B cell (primary cell): ENCODE data around the gene SNAP29. TPM values are rescaled to one million over a fixed set of nuclear protein-coding genes. Genes with fewer than 3 reads are reported as not detected.
"Not testable (repeated sequence)": the region's sequence is repeated elsewhere in the genome, so short reads cannot be mapped to it uniquely, and the experiment has no call there.

ENCODE experiments used
- ATAC-seq: fragments of 200-7000 bp; cut with Tn5 transposase; one replicate; pipeline ENCODE4 v1.10.0; 2021; ENCODE audit warnings: low read depth, mild to moderate bottlenecking, moderate number of reproducible peaks, moderate library complexity
- CTCF ChIA-PET: fragments of 350-600 bp; sonication (Branson Sonifier 250); formaldehyde crosslinking; loops from one replicate; lab custom pipeline; 2021; ENCODE audit warnings: antibody characterized with exemption, inconsistent platforms; lab: Charles Lee
- POLR2A ChIA-PET: fragments of 350-600 bp; sonication (Branson Sonifier 250); formaldehyde crosslinking; loops from one replicate; lab custom pipeline; 2021; ENCODE audit warnings: antibody characterized with exemption; lab: Charles Lee
- DNase-seq: peaks from one replicate; pipeline ENCODE4 v3.0.0; 2013
- H2AFZ ChIP-seq: 2 replicates; pipeline ENCODE4 v1.6.1; 2012; ENCODE audit warnings: mild to moderate bottlenecking, low read depth, low read length; ENCODE audit not compliant: insufficient read depth, poor library complexity, severe bottlenecking
- H3K27ac ChIP-seq, 2 donors: 1 replicate in 1 of 2; 2 replicates in 1 of 2; pipeline ENCODE4 v1.5.1; 2012 to 2013; ENCODE audit warnings: low read length in 2 of 2, mild to moderate bottlenecking in 2 of 2, moderate library complexity in 1 of 2
- H3K27me3 ChIP-seq, 4 experiments: fragments of 200-600 bp in 1 of 4; sonication (generic) in 1 of 4; replicated peaks in 1 of 4; 1 replicate in 2 of 4; 2 replicates in 2 of 4; pipeline versions ENCODE4 v1.6.1 to v1.7.0; 2013 to 2016; ENCODE audit warnings: low read length in 3 of 4, mild to moderate bottlenecking in 2 of 4, mixed read lengths in 1 of 4, moderate library complexity in 1 of 4; ENCODE audit not compliant: insufficient read depth in 4 of 4, control insufficient read depth in 3 of 4; ENCODE audit errors: control extremely low read depth in 1 of 4
- H3K36me3 ChIP-seq, 2 experiments: replicated peaks in 1 of 2; 1 replicate in 1 of 2; 2 replicates in 1 of 2; pipeline versions ENCODE4 v1.6.1 to v1.7.1; 2013; ENCODE audit warnings: low read length in 1 of 2; ENCODE audit not compliant: insufficient read depth in 2 of 2, control insufficient read depth in 1 of 2; ENCODE audit errors: control extremely low read depth in 1 of 2, extremely low read depth in 1 of 2
- H3K4me1 ChIP-seq, 2 donors: fragments of 200-600 bp in 1 of 2; sonication (generic) in 1 of 2; 1 replicate in 1 of 2; 2 replicates in 1 of 2; pipeline versions ENCODE4 v1.5.1 to v1.6.1; 2013 to 2017; ENCODE audit warnings: low read length in 2 of 2; ENCODE audit not compliant: control insufficient read depth in 2 of 2, insufficient read depth in 2 of 2
- H3K4me2 ChIP-seq: replicated peaks from 2 replicates; pipeline ENCODE3; 2012; ENCODE audit warnings: mild to moderate bottlenecking, low read depth, low read length; ENCODE audit not compliant: poor library complexity, severe bottlenecking
- H3K4me3 ChIP-seq, 5 experiments: fragments of 200-600 bp in 1 of 5; sonication (generic) in 1 of 5; 1 replicate in 3 of 5; 2 replicates in 2 of 5; pipeline versions ENCODE4 v1.5.1 to v1.7.0; 2011 to 2016; ENCODE audit warnings: low read length in 4 of 5, mild to moderate bottlenecking in 4 of 5, low read depth in 2 of 5, control low read depth in 1 of 5, moderate library complexity in 1 of 5; ENCODE audit not compliant: insufficient read depth in 1 of 5; ENCODE audit errors: control extremely low read depth in 1 of 5, extremely low read depth in 1 of 5
- H3K79me2 ChIP-seq: fragments of 200-600 bp; sonication (generic); one replicate; pipeline ENCODE4 v1.6.0; 2016; ENCODE audit warnings: low read length; ENCODE audit not compliant: control insufficient read depth, insufficient read depth
- H3K9ac ChIP-seq: fragments of 200-600 bp; sonication (generic); 2 replicates; pipeline ENCODE4 v1.6.1; 2017; ENCODE audit warnings: mild to moderate bottlenecking, low read length, moderate library complexity
- H3K9me3 ChIP-seq, 3 donors: one replicate each; pipeline versions ENCODE4 v1.6.1 to v1.7.1; 2013; ENCODE audit warnings: low read length in 2 of 3; ENCODE audit not compliant: control insufficient read depth in 2 of 3, insufficient read depth in 1 of 3; ENCODE audit errors: control extremely low read depth in 1 of 3
- H4K20me1 ChIP-seq: 2 replicates; pipeline ENCODE4 v1.6.0; 2012; ENCODE audit warnings: mild to moderate bottlenecking, low read length; ENCODE audit not compliant: insufficient read depth, control insufficient read depth, poor library complexity, severe bottlenecking
- H3K27ac Mint-ChIP-seq: one replicate; pipeline ENCODE4 v1.8.0; 2021; ENCODE audit warnings: mixed read lengths
- H3K27me3 Mint-ChIP-seq: one replicate; pipeline ENCODE4 v1.8.0; 2021; ENCODE audit warnings: mixed read lengths
- H3K4me1 Mint-ChIP-seq: one replicate; pipeline ENCODE4 v1.8.0; 2021; ENCODE audit warnings: mixed read lengths
- H3K4me3 Mint-ChIP-seq: one replicate; pipeline ENCODE4 v1.8.0; 2021; ENCODE audit warnings: mixed read lengths
- H3K9me3 Mint-ChIP-seq: one replicate; pipeline ENCODE4 v1.8.0; 2022; ENCODE audit warnings: mixed read lengths; ENCODE audit not compliant: insufficient read depth
- CTCF ChIP-seq: fragments of 200-600 bp; IDR thresholded peaks from one replicate; pipeline ENCODE4 v1.8.0; 2022; ENCODE audit warnings: antibody characterized with exemption, mild to moderate bottlenecking
- EZH2 ChIP-seq: IDR thresholded peaks from 2 replicates; pipeline ENCODE4 v1.6.1; 2012; ENCODE audit warnings: borderline replicate concordance, low read depth, mild to moderate bottlenecking, moderate library complexity, low read length; ENCODE audit not compliant: insufficient read depth, poor library complexity, severe bottlenecking
- WGBS: methylation state at CpG from one replicate; pipeline ENCODE4 v1.1.5; 2013; ENCODE audit warnings: missing lambda C conversion rate; ENCODE audit not compliant: insufficient coverage; 5-methylcytosine and 5-hydroxymethylcytosine counted together
- intact Hi-C: fragments of 100-400 bp; cut with micrococcal nuclease; formaldehyde crosslinking; loops from one replicate; pipeline ENCODE4 v1.10.0; 2022
- polyA plus RNA-seq: library from polyadenylated mRNA; depleted of rRNA; stranded (reverse); fragments of >200 nt; gene quantifications from 2 replicates; pipeline ENCODE4 v1.2.3, GENCODE V29; 2012
- total RNA-seq, 2 donors: library from RNA; stranded (reverse); fragments of 120-200 nt in 1 of 2; gene quantifications; 1 replicate in 1 of 2; 2 replicates in 1 of 2; pipeline versions ENCODE4 v1.2.3 to v1.2.4, GENCODE V29; 2013 to 2022

SNAP29 gene
- total and polyA plus RNA-seq, 2 donors (not counting 1 experiment from before 2014, with no cell fraction given): 13.4 to 17.4 TPM

- ATAC-seq: no peak
- TF ChIP-seq CTCF: no peak
- TF ChIP-seq EZH2: no peak
- no peak overlapping the region for H3K4me2 ChIP-seq
- Mint-ChIP-seq H3K4me3 (no peak overlapping the region), H3K27ac (no peak overlapping the region), H3K27me3 (no peaks in the 10 kb centered on the region), H3K9me3 (no peaks in the 10 kb centered on the region), H3K4me1 (peaks cover 53% of the 10 kb centered on the region)
- H3K27me3 ChIP-seq: no peaks in the 10 kb centered on the region
- H3K79me2 ChIP-seq: peaks cover 96% of the 10 kb centered on the region
- WGBS: 100% methylated on average over 2 of the region's 4 CpGs
- intact Hi-C loops: no loop called here
- H3K27ac ChIP-seq: no peak overlapping the region
- no peak overlapping the region for H2AFZ ChIP-seq
- no peak overlapping the region for H3K4me3 ChIP-seq
- H3K9me3 ChIP-seq: no peaks in the 10 kb centered on the region
- H3K36me3 ChIP-seq: peaks cover 0 to 4% of the 10 kb centered on the region in 2 experiments
- CTCF ChIA-PET: interaction anchor here (0.7 kb wide), 1 partner anchor 1883 kb away, joined by 4 read pairs; no protein-coding TSS in a partner anchor
- POLR2A ChIA-PET: no interaction called here
- DNase-seq: no peak
- peaks cover 29 to 37% of the 10 kb centered on the region in 2 donors for H3K4me1 ChIP-seq
- H3K9ac ChIP-seq: no peak overlapping the region
- peaks cover 81% of the 10 kb centered on the region for H4K20me1 ChIP-seq
These were observed 69.8 kb downstream of the SNAP29 start for GRCh38 chr22:20928573-20928967.

GRCh38 chr22:20930004-20930403, 71.2 kb downstream of the SNAP29 start:
- H2AFZ ChIP-seq: no peak overlapping the region
- CTCF ChIA-PET: no interaction called here
- POLR2A ChIA-PET: no interaction called here
- H3K9me3 ChIP-seq: no peaks in the 10 kb centered on the region
- H3K27ac ChIP-seq: no peak overlapping the region
- WGBS: no CpG with 5 or more reads among the region's 1 CpG
- H3K4me2 ChIP-seq: no peak overlapping the region
- Mint-ChIP-seq H3K9me3 (no peaks in the 10 kb centered on the region), H3K27me3 (no peaks in the 10 kb centered on the region), H3K4me1 (peaks cover 52% of the 10 kb centered on the region), H3K27ac (no peak overlapping the region), H3K4me3 (no peak overlapping the region)
- peaks cover 96% of the 10 kb centered on the region for H3K79me2 ChIP-seq
- H4K20me1 ChIP-seq: peaks cover 80% of the 10 kb centered on the region
- H3K27me3 ChIP-seq: no peaks in the 10 kb centered on the region
- TF ChIP-seq CTCF: no peak
- TF ChIP-seq EZH2: no peak
- no peak for DNase-seq
- no peak for ATAC-seq
- no peak overlapping the region for H3K4me3 ChIP-seq
- peaks cover 4 to 15% of the 10 kb centered on the region in 2 experiments for H3K36me3 ChIP-seq
- intact Hi-C loops: no loop called here
- H3K9ac ChIP-seq: no peak overlapping the region
- peaks cover 29 to 31% of the 10 kb centered on the region in 2 donors for H3K4me1 ChIP-seq

- H3K4me3 Mint-ChIP-seq, H3K27ac Mint-ChIP-seq: not testable (repeated sequence)
These were observed 71.6 kb downstream of the SNAP29 start for GRCh38 chr22:20930435-20930834.

More at GRCh38 chr22:20930435-20930834, 71.6 kb downstream of the SNAP29 start:
- H2AFZ ChIP-seq, DNase-seq, H3K9ac ChIP-seq, H3K9me3 Mint-ChIP-seq, H3K9me3 ChIP-seq, H3K27ac ChIP-seq, H3K27me3 Mint-ChIP-seq, ATAC-seq, H3K27me3 ChIP-seq, H3K4me2 ChIP-seq, H3K4me3 ChIP-seq, intact Hi-C loops, POLR2A ChIA-PET, CTCF ChIA-PET: not testable (repeated sequence)
- Histone ChIP-seq H3K4me1 (peaks cover 25 to 27% of the 10 kb centered on the region in 2 donors), H3K36me3 (peaks cover 4 to 18% of the 10 kb centered on the region in 2 experiments), H4K20me1 (peaks cover 80% of the 10 kb centered on the region), H3K79me2 (peaks cover 96% of the 10 kb centered on the region)
- peaks cover 49% of the 10 kb centered on the region for H3K4me1 Mint-ChIP-seq
- WGBS: no CpG with 5 or more reads among the region's 12 CpGs
